ENCODE measurements around the gene ZNF528.

Gene ZNF528

DNA sequence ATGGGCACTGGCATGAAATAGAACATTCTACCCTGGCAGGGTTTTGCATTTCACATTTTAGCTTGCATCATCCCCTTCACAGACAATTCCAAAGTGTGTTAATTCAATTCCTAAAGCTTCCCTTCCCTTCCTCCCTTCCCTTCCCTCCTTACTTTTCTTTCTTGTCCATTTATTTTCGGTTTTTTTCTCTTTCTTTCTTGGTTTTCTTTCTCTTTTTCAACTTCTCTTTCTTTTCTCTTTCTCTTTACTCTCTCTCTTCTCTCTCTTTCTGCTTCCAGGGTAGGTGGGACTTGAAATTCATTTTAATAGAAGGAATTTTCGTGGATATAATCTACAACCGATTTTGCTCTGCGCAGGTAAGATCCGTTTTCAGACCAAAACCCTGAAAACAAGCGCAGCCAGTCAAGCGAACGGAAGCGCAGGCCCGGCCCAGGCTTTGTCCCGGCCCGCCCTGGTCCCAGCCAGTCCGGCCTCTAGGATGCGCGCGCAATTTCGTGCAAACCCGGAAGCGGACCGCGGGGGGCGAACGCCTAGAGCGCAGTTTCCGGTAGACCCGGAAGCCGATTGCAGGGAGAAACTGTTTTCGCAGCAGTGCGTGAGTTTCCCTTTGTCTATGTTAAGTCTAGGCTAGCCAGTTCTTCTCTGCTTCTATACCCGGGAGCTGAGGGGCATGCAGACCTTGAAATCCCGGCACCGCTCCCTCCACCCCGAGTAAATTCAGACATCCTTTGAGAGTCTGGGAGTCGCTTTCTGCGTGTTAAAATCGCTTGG, at the start of gene ZNF528:
Gene ZNF528 (plus strand): TSS at position 540 of the 771 bp plus-strand sequence. CDS start 4,165 bp downstream, outside the sequence.
- DNase-seq, result peak; percentile 88

DNA sequence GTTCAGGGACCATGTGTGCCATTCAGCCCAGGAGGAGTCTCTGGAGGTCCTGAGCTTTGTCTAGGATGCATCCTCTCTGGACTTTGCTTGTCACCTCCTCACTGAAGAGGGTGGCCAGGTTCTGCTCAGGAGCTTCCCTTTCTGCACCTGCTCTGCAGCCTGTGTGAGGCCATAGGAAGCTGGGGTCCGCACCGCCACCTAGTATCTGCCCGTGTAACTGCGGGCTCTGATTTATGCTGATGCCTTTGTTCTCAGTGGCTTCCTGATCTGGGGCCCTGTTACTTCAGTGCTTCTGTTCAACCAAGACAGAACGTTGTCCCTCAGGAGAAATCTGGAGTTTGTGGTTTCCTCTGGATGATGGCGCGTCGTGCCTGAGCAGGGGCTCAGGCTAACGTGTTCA, 46.1 kb upstream of the ZNF528 start:
- DNase-seq, result no peak

DNA sequence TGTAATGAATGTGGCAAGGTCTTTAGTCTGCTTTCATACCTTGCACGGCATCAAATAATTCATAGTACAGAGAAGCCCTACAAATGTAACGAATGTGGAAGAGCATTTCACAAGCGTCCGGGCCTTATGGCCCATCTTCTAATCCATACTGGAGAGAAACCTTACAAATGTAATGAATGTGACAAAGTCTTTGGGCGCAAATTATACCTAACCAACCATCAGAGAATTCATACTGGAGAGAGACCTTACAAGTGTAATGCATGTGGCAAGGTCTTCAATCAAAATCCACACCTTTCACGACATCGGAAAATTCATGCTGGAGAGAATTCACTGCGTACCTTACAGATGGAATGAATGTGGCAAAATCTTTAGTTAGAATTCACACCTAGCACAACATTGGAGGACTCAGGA, 31.2 kb upstream of the ZNF528 start:
- DNase-seq, result no peak

DNA sequence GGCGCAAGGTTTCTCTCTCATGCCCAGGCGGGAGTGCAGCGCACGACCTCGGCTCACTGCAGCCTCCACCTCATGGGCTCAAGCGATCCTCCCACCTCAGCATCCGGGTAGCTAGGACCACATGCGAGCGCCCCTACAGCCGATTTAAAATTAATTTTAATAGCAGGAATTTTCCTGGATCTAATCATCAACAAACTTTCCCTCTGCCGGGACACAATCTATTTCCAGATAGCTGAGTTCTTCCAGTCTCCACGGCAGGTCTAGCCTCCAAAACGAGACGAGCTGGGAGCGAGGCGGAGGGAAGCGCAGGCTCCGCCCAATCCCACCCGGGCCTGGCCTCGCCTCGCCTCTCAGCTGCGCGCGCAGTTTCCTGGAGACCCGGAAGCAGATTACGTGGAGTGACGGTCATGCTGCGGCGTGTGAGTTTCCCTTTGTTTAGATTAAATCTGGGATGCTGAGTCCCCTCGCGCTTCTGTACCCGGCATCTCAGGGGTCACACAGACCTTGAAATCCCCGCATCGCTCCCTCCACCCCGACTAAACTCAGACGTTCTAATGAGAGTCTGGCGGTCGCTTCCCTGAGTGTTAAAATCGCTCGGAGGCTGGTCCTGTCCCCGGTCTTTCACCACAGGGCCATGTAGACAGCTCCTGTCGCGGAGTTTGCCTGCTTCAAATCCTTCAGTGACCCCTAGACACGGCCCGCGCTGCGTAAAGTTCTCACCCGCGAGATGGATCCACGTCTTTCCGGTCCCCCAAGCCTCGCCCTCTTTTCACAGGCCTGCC, 27.9 kb upstream of the ZNF528 start, which contains the start of gene ZNF880:
Gene ZNF880 (plus strand): TSS at position 365 of the 782 bp plus-strand sequence. CDS start 43 bp downstream, at position 408.
- peak; percentile 80 for DNase-seq

DNA sequence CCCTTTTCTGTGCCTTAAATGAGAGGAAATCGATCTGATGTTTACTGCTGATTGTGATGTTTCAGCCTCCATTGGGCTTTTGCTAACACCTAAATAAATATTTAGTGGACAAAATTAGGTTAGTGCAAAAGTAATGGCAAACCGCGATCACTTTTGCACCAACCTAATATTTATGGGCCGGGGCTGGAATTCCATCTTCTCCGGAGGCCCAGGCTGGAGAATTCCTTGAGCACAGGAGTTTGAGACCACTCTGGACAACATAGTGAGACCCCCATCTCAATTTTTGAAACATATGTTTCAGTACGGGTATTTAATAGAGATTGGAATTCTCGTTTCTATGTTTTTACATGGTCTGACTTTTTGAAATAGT, 27.3 kb upstream of the ZNF528 start:
- DNase-seq, result no peak

DNA sequence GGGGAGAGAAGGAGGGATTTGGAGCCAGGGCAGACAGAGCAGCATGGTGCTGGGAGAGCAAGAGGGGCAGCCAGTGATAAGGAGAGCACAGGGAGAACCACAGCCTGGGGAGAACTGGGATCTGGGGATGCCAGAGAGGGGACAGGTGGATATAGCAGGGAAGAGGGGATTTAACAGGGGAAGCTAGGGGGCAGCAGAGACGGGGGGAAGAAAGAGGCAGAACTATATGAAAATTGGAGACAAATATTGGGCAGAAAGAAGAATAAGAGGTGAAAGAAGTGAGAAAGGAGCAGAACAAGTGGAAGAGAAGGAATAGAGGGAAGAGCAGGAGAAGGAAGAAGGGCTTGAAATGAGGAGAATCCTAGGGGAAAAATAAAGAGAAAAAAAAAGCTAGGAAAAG, 6.5 kb upstream of the ZNF528 start:
- DNase-seq, result no peak

DNA sequence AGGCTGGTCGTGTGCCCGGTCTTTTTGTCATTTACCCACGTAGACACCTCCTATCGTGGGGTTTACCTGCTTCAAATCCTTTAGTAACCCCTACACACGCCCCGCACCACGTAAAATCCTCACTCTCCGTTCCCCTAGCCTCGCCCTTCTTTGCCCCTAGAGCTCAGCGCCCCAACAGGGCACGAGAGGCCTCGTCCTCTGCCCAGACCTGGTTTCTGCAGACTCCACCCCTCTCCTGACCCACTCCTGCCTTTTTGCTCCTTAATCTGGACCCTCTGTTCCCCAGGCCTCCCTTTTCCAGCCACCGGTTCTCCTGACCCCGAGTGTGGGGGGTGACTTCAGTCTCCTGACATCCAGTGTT, 412 bp downstream of the ZNF528 start:
- no peak for DNase-seq

DNA sequence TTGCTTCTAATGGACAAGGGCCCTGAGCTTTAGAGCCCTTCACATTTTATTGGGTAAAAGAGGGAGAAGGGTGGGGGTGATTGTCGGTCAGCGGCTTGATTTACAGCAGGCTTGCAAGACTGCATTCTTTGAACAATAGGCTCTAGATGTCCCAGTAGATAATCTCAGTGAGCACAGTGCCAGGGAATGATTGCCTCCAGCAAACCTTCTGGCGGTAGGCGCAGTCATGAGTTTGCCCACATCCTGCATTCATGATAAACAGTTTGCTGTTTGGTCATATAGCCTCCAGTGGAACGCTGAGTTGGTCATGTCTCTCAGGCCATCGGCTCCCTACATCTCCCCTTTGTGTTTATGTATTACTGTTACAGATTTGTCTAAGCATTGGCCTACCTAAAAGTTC, 12.6 kb downstream of the ZNF528 start:
- no peak for DNase-seq

DNA sequence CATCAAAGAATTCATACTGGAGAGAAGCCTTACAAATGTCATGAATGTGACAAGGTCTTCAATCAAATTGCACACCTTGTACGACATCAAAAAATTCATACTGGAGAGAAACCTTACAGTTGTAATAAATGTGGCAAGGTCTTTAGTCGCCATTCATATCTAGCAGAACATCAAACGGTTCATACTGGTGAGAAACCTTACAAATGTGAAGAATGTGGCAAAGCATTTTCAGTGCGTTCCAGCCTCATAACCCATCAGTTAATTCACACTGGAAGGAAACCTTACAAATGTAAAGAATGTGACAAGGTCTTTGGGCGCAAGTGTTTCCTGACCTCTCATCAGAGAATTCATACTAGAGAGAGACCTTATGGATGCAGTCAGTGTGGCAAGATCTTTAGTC, 18.1 kb downstream of the ZNF528 start:
- DNase-seq, result no peak

DNA sequence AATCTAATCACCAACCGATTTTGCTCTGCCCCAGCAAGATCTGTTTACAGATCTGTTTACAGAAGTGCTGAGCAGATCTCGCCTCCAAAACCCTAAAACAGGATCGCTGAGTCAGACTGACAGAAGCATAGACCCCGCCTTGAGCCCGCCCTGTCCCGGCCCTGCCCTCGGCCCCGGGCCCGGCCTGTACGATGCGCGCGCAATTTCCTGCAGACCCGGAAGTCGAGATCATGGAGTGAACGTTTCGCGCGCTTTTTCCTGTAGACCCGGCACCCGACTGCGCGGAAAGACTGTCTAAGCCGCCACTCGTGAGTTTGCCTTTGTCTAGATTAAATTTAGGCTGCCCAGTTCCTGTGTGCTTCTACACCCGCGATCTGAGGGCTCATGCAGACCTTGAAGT, 31.3 kb downstream of the ZNF528 start, which contains the start of gene ZNF534:
Gene ZNF534 (plus strand): TSS at position 212 of the 400 bp plus-strand sequence. CDS start 2,327 bp downstream, outside the sequence.
- no peak for DNase-seq

DNA sequence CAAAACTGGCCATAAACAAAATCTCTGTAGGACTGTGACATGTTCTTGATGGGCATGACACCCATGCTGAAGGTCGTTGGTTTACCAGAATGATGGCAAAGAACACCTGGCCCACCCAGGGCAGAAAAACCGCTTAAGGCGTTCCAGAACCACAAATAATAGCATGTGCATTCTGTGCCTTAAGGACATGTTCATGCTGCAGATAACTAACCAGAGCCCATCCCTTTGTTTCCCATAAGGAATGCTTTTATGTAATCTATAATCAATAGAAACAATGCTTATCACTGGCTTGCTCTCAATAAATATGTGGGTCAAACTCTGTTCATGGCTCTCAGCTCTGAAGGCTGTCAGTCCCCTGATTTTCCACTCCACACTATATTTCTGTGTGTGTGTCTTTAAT, 44.5 kb downstream of the ZNF528 start:
- DNase-seq, result no peak

DNA sequence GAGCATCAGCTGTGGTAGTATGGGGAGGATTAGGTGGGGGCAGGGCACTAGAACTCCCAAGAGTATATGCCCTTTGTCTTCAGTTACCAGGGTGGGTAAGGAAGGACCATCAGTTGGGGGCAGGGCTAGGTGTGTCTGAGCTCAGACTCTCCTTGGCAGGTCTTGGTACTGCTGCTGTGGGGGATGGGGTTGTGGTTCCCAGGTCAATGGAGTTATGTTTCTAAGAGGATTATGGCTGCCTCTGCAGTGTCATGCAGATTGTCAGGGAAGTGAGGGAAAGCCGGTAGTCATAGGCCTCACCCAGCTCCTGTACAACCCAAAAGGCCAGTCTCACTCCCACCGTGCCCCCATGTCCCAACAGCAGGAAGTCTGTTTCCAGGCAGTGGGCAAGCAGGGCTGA, 46.9 kb downstream of the ZNF528 start:
- DNase-seq, result no peak

DNA sequence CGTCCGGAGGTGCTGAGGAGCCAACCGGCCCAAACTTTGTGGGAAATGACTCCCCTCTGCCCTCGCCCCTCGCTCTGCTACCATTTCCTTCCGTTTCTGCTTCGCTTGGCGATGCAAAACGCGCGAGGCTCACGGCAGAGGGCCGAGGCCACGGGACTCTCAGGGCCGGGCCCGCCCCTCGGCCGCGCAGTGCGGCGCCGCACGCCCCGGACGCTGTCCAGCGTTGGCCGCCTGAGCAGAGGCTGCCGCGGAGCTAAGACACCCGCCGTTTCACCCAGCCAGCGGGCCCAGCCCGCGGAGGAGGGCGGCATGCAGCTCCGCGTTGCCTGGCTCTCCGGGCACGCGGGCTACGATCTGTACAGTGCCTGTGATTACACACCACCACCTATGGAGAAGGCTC, 53.6 kb downstream of the ZNF528 start:
- no peak for DNase-seq

DNA sequence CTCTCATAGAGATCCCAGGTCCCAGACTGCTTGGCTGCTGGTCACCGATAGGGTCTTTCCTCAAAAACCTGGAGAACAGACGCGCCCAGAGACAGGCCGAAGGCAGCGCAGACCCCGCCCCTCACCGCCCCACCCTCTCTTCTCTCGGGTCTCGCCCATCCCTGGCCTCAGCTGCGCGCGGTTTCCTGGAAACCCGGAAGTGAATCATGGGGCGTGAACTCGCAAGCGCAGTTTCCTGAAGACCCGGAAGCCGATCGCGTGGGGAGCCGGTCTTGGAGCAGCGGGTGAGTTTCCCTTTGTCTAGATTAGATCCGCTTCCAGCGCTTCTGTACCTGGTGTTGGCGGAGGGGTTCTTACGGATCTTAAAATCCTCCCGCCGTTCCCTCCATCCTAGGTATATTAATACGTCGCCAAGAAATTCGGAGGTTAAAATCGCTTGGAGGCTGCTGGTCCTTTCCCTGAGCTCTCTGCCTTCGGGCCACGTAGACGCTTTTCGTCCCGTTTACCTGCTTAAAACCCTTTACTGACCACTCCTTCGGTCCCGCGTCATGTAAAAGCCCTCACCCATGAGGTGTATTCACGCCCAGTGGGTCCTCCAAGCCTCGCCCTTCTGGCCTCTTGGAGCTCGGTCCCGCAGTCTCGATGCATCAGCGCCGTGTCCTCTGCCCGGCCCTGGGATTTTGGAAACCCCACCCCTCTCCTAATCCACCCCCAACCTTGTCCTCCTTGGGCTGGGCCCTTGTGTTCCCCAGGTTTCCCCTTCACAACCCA, 55.9 kb downstream of the ZNF528 start, which contains the start of gene ZNF578:
Gene ZNF578 (plus strand): TSS at position 230 of the 771 bp plus-strand sequence. CDS start 48,293 bp downstream, outside the sequence.
- DNase-seq, result peak; percentile 45

DNA sequence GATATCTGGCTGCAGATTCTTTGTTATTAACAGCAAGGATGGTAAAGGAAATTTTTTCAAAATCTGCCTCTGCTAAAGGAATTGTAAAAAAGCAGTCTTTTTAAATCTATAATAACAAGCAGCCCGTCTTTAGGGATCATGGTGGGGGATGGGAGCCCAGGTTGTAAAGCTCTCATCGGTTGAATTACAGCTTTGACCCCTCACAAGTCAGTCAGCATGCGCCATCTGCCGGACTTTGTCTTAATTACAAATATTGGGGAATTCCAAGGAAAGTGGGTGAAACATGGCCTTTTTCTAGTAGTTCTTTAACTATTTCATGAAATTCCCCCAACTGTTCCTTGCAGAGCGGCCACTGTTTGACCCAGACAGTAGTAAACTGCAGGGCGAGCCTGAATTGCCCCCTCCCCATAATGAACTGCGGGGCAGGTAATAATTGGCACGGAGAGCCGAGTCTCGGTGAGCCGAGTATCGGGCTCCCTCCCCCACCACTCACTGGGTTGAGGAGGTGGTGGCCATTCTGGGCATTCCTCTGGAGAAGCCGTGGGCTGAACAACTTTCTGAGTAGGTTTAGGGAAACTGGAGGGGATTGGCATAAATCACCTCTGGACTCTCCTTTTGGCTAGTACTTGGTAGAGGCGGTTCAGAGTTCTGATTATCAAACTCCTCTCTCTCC, 67.3 kb downstream of the ZNF528 start:
- DNase-seq, result no peak
